GM19193 (cell line): ENCODE measurements around the gene MDP1.

Experiments used
- POLR2A ChIP-seq: IDR thresholded peaks from 4 replicates; pipeline ENCODE4 v1.6.1; 2011; ENCODE audit not compliant: insufficient read depth, insufficient read length; ENCODE audit errors: extremely low read depth

MDP1 gene

DNA sequence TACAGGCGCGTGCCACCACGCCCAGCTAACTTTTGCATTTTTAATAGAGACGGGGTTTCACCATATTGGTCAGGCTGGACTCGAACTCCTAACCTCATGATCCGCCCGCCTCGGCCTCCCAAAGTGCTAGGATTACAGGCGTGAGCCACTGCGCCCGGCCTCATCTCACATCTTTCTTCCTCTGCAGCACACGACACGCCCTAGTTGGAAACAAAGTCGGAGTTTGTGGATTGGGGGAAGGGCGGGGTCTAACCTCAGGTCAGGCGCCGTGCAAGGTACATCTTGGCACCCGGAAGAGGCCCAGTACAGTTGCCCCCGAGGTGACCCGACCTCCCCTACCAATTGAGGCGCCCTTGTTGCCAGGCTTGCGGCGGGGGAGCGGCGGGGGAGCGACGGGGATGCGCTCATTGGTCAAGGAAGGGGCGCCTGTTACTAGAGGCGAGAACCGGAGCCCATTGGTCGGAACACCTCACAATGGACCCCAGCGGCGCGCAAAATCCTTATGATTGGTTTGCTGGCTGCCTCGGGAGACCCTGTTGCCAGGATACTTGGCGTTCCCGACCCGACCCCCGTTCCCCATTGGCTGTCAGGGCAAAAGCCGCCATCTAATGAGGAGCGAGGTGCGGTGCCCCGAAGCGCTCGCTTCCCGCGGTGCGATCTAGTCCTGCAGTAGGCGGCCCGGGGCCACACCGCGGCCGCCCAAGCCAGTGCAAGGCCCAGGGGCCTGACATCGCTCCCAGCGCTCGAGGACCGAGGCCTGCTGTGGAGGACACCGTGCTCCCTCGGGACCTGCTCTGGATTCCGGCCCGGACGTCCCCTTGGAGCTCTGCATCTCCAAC lies 44.2 kb downstream of the MDP1 start, which contains the start of gene REC8:
REC8 (plus strand) TSS at position 659 of the 839 bp plus-strand sequence. CDS start 473 bp downstream, outside the sequence.
- TF ChIP-seq POLR2A = peak; percentile 75

DNA sequence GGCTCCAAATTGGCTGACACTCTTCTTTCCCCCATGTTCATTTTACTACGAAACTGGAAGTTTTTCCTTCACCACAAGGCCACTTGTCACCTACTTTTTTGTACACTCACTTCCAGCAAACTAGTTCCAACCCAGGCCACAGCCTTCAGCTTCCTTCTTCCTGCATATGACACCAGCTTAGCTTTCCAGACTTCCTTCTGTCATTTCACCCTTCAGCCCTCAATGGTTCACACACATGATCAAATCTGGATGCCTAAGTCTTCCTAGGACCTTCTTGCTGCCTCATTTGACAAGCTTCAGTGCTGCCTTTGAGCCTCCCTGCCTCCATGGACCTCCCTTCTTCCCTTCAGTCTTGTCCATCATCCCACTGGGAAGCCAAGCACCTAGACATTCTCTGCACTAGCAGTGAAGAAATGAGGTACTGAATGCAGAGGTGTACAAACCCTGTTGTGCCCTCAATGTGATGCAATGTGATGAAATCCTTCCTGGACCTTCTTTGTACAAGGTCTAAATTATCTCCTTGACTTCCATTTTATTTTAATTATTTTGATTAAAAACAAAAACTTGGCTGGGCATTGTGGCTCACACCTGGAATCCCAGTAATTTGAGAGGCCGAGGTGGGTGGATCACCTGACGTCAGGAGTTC lies 48.3 kb downstream of the MDP1 start:
- TF ChIP-seq POLR2A = peak; percentile 39

DNA sequence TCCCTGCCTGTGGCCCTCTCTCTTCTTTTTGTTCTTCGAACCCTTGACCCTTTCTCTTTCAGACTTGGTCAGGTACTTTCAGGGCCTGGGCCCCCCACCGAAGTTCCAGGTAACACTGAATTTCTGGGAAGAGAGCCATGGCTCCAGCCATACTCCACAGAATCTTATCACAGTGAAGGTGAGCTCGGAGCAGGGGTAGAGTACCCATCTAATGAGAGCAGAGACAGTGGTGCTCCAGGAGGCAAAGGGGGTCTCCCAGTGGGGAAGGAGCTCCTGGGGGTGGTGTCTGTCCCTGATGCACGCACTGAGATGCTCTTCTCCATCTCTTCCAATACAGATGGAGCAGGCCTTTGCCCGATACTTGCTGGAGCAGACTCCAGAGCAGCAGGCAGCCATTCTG lies 50.1 kb downstream of the MDP1 start:
- no peak for TF ChIP-seq POLR2A

DNA sequence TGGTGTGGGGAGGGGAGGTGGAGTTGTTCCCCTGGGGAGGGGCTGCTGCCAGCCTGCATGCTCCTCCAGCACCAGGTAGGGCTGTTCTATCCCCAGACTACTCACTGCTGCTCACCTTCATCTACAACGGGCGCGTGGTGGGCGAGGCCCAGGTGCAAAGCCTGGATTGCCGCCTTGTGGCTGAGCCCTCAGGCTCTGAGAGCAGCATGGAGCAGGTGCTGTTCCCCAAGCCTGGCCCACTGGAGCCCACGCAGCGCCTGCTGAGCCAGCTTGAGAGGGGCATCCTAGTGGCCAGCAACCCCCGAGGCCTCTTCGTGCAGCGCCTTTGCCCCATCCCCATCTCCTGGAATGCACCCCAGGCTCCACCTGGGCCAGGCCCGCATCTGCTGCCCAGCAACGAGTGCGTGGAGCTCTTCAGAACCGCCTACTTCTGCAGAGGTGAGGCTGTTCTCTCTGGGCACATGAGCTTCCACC lies 51.3 kb downstream of the MDP1 start:
- no peak for TF ChIP-seq POLR2A
